Loucy (cell line): ENCODE data around the gene ATP6V0D1.

Experiments
- H2AFZ ChIP-seq: fragments of 200-600 bp; sonication (generic); 2 replicates; pipeline ENCODE4 v1.6.0; 2016; ENCODE audit warnings: antibody characterized with exemption, mild to moderate bottlenecking, low read length, moderate library complexity
- H3F3A ChIP-seq: fragments of 200-600 bp; 2 replicates; pipeline ENCODE4 v1.6.0; 2016; ENCODE audit warnings: antibody characterized with exemption, low read depth, mild to moderate bottlenecking
- H3K27me3 ChIP-seq: fragments of 200-600 bp; sonication (generic); 2 replicates; pipeline ENCODE4 v1.6.1; 2014; ENCODE audit warnings: low read length, mild to moderate bottlenecking; ENCODE audit not compliant: insufficient read depth, poor library complexity, severe bottlenecking
- H3K36me3 ChIP-seq: fragments of 200-600 bp; sonication (generic); 2 replicates; pipeline ENCODE4 v1.6.1; 2016; ENCODE audit warnings: low read length; ENCODE audit not compliant: insufficient read depth
- H3K4me1 ChIP-seq: fragments of 200-600 bp; sonication (generic); 2 replicates; pipeline ENCODE4 v1.5.1; 2014; ENCODE audit warnings: low read length, mild to moderate bottlenecking; ENCODE audit not compliant: insufficient read depth, poor library complexity, severe bottlenecking
- H3K4me2 ChIP-seq: fragments of 200-600 bp; sonication (generic); 2 replicates; pipeline ENCODE4 v1.6.0; 2014; ENCODE audit warnings: antibody characterized with exemption, low read length, low read depth, mild to moderate bottlenecking; ENCODE audit not compliant: poor library complexity, severe bottlenecking
- H3K4me3 ChIP-seq: fragments of 200-600 bp; sonication (generic); 2 replicates; pipeline ENCODE4 v1.5.1; 2014; ENCODE audit warnings: low read length, mild to moderate bottlenecking, mixed read lengths; ENCODE audit not compliant: poor library complexity, severe bottlenecking
- H3K79me2 ChIP-seq: fragments of 200-600 bp; sonication (generic); 2 replicates; pipeline ENCODE4 v1.6.1; 2014; ENCODE audit warnings: low read length; ENCODE audit not compliant: insufficient read depth
- H3K9ac ChIP-seq: fragments of 200-600 bp; sonication (generic); 2 replicates; pipeline ENCODE4 v1.6.0; 2014; ENCODE audit warnings: mild to moderate bottlenecking, low read depth, low read length, moderate library complexity; ENCODE audit not compliant: poor library complexity, severe bottlenecking
- H3K9me2 ChIP-seq: fragments of 200-600 bp; sonication (generic); replicated peaks from 2 replicates; pipeline ENCODE4 v1.6.1; 2016; ENCODE audit warnings: low read depth, low read length, mixed read lengths
- H3K9me3 ChIP-seq: fragments of 200-600 bp; sonication (generic); 2 replicates; pipeline ENCODE4 v1.6.1; 2014; ENCODE audit warnings: mild to moderate bottlenecking, antibody characterized with exemption, low read length, low read depth; ENCODE audit not compliant: insufficient read depth
- H4K20me1 ChIP-seq: fragments of 200-600 bp; sonication (generic); 2 replicates; pipeline ENCODE4 v1.6.0; 2014; ENCODE audit warnings: antibody characterized with exemption, low read length, mild to moderate bottlenecking; ENCODE audit not compliant: insufficient read depth, poor library complexity, severe bottlenecking
- EZH2phosphoT487 ChIP-seq: fragments of 200-600 bp; IDR thresholded peaks from 2 replicates; pipeline ENCODE4 v1.6.1; 2018; ENCODE audit warnings: antibody characterized with exemption, mild to moderate bottlenecking, moderate library complexity, borderline replicate concordance
- TF ChIP-seq, protein P1 (sequence below): fragments of 200-600 bp; sonication (generic); conservative IDR thresholded peaks from 2 replicates; pipeline ENCODE4 v1.5.1; 2014; ENCODE audit warnings: mild to moderate bottlenecking, antibody characterized with exemption, low read length

Gene ATP6V0D1

DNA sequence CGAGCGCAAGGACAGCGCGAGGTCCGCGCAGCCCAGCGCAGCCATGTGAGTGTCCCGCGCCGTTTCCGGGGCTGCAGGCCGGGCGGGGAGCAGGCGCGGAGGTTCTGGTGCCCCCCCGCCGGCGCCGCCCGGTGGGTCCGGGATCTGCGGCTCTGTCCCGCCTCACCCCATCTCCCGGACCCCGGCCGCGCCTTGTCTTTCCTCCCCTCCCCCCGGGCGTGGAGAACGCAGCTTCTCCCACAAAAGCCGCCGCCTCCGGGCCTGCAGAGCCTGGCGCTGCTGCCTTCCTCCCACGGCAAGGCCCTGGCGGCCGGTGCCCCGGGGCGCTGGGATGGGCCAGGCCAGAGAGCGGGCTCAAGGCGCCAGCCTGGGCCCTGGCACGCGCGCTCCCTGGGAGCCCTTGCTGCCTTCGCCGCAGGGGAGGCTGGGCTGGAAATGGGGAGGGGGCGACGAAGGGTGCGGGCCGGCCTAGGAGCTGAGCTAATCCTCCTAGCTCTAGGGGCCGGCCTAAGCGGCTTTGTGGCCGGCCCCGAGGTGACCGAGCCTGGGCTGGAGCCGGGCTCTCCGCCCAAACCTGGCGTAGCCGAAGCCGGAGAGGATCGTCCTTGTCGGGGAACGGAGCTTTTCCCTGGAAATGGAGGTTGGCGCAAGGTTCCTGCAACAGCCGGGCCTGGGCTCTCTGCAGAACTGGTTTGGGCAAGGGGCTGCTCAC lies 48.1 kb upstream of the ATP6V0D1 start:
- no peaks in the 10 kb centered on the region for H3K27me3 ChIP-seq
- peak overlapping the region; percentile 73 for H3K9ac ChIP-seq
- peak overlapping the region; percentile 58 for H2AFZ ChIP-seq
- H3F3A ChIP-seq: 0 out of 2 replicates have a peak, but pooled peaks cover 2% of the 10 kb centered on the region
- no peak for TF ChIP-seq EZH2phosphoT487
- no peaks in the 10 kb centered on the region for H4K20me1 ChIP-seq
- H3K4me2 ChIP-seq: peak overlapping the region; percentile 92
- H3K9me3 ChIP-seq: no peaks in the 10 kb centered on the region
- H3K79me2 ChIP-seq: peaks cover 16% of the 10 kb centered on the region; the same call in 1 of the 2 replicates
- no peaks in the 10 kb centered on the region for H3K9me2 ChIP-seq
- H3K4me1 ChIP-seq: peaks cover 7% of the 10 kb centered on the region
- H3K36me3 ChIP-seq: no peaks in the 10 kb centered on the region
- peak overlapping the region; percentile 73 for H3K4me3 ChIP-seq

DNA sequence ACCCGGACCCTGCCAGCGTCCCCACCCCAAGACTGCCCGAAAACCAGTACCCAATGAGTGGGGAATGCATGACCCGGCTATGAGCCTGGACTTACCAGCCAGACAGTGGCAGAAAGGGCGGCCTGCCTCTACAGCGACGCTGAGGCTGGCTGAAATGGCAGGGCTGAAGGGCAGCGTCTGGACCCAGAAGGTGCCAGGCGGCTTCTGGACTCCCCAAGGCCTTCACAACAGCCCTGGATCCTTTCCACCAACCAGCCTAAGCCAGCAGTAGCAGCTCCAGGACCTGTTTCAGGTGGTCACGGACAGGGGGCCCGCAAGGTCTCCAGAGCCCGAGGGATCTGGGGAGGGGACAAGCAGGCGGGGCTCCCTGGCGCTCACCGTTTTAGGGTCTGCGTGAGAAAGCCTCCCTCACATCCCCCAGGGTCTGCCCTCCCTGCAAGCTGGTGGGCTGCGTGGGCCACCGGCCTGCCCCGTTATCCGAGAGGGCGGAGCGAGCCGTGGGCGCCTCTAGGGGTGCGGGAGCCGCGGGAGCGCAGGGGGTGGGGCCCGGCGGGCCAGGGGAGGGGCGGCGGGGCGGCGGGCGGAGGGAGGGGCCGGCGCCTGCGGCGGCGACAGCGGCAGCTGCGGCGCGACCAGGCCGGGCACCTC lies 47.4 kb upstream of the ATP6V0D1 start, which contains the start of gene RIPOR1:
TSS of gene RIPOR1 (plus strand) at position 608 of the 648 bp plus-strand sequence. CDS start 9,618 bp downstream, outside the sequence.
- Histone ChIP-seq H3K4me3 (peak within 1 kb of the TSS; percentile 73), H3F3A (0 out of 2 replicates have a peak, but pooled peaks cover 2% of the 10 kb centered on the region), H2AFZ (peak within 1 kb of the TSS; percentile 58), H3K27me3 (no peaks in the 10 kb centered on the region), H3K4me1 (peaks cover 7% of the 10 kb centered on the region), H4K20me1 (no peaks in the 10 kb centered on the region), H3K9ac (peak within 1 kb of the TSS; percentile 73), H3K9me3 (no peaks in the 10 kb centered on the region), H3K79me2 (peaks cover 16% of the 10 kb centered on the region; the same call in 1 of the 2 replicates), H3K4me2 (peak within 1 kb of the TSS; percentile 92), H3K36me3 (no peaks in the 10 kb centered on the region), H3K9me2 (no peaks in the 10 kb centered on the region)
- TF ChIP-seq, protein P1, sequence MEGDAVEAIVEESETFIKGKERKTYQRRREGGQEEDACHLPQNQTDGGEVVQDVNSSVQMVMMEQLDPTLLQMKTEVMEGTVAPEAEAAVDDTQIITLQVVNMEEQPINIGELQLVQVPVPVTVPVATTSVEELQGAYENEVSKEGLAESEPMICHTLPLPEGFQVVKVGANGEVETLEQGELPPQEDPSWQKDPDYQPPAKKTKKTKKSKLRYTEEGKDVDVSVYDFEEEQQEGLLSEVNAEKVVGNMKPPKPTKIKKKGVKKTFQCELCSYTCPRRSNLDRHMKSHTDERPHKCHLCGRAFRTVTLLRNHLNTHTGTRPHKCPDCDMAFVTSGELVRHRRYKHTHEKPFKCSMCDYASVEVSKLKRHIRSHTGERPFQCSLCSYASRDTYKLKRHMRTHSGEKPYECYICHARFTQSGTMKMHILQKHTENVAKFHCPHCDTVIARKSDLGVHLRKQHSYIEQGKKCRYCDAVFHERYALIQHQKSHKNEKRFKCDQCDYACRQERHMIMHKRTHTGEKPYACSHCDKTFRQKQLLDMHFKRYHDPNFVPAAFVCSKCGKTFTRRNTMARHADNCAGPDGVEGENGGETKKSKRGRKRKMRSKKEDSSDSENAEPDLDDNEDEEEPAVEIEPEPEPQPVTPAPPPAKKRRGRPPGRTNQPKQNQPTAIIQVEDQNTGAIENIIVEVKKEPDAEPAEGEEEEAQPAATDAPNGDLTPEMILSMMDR: no peak
- no peak for TF ChIP-seq EZH2phosphoT487

DNA sequence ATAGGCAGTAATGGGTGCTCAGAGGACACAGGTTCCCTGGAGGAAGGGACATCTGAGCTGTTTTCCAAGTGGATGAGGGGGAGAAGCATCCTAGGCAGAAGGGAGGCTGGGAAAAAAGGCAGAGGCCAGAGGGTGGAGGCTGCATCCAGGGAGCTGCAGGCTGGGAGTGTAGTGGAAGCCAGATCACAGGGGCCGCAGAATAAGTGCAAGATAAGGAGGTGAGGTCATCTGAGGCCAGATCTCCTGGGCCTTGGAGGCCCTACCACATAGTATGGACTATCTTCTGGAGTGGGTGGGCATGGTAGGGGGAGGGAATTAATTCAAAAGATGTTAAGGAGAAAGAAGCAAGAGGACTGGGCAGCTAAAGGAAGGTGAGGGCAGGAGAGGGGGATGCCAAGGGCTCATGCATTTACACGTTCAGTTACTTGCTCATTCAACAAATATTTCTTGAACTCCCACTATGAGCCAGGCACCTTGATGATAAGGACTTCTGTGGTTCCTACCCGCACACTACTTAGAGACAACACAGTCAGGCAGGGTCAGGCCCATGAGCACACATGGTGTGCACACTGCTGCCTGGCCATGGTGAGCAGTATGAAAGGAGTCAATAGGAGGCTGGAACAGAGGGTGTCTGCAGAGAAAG lies 45.3 kb upstream of the ATP6V0D1 start:
- Histone ChIP-seq H3K4me3 (no peak overlapping the region), H3K4me2 (no peak overlapping the region), H3K4me1 (peaks cover 5% of the 10 kb centered on the region), H4K20me1 (no peaks in the 10 kb centered on the region), H3K9ac (no peak overlapping the region), H3K79me2 (peaks cover 16% of the 10 kb centered on the region; the same call in 1 of the 2 replicates), H3K27me3 (no peaks in the 10 kb centered on the region), H3F3A (peaks cover 1% of the 10 kb centered on the region), H3K9me2 (no peaks in the 10 kb centered on the region), H3K9me3 (no peaks in the 10 kb centered on the region), H2AFZ (no peak overlapping the region), H3K36me3 (no peaks in the 10 kb centered on the region)
- no peak for TF ChIP-seq EZH2phosphoT487
- TF ChIP-seq, protein P1: no peak
